Brain microvascular endothelial cell (primary cell): ENCODE measurements around the gene EPHA3.
"Not testable (repeated sequence)": the region's sequence is repeated elsewhere in the genome, so short reads cannot be mapped to it uniquely, and the experiment has no call there.

Source experiments
- DNase-seq: peaks from one replicate; pipeline ENCODE4 v3.0.0-alpha.2; 2020
- H3K27ac ChIP-seq: fragments of 250-450 bp; sonication (Bioruptor Pico); 2 replicates; pipeline ENCODE4 v1.5.1; 2020; ENCODE audit warnings: mild to moderate bottlenecking, moderate library complexity
- H3K27me3 ChIP-seq: fragments of 250-450 bp; sonication (Bioruptor Pico); replicated peaks from 2 replicates; pipeline ENCODE4 v1.5.1; 2020; ENCODE audit warnings: mild to moderate bottlenecking
- H3K36me3 ChIP-seq: fragments of 250-450 bp; sonication (Bioruptor Pico); replicated peaks from 2 replicates; pipeline ENCODE4 v1.5.1; 2020; ENCODE audit warnings: mild to moderate bottlenecking
- H3K4me3 ChIP-seq: 2 replicates; pipeline ENCODE4 v1.5.1; 2011; ENCODE audit warnings: low read depth, mild to moderate bottlenecking, control low read depth, low read length, moderate library complexity
- CTCF ChIP-seq: IDR thresholded peaks from 2 replicates; pipeline ENCODE4 v1.5.1; 2011; ENCODE audit warnings: low read depth, mild to moderate bottlenecking, moderate library complexity, low read length, control low read depth, inconsistent platforms; ENCODE audit errors: missing control alignments
- in situ Hi-C: cut with HindIII; loops from 2 replicates; pipeline ENCODE4 v1.10.0; 2017; ENCODE audit warnings: low sequenced_read_pairs, low pct_ligation_motif_present

The EPHA3 gene

GRCh38 chr3:89340408-89340807 is 233.0 kb downstream of the EPHA3 start:
- DNase-seq: no peak
- no peak for TF ChIP-seq CTCF
- in situ Hi-C loops: no loop called here

GRCh38 chr3:89344076-89344475 is 236.7 kb downstream of the EPHA3 start:
- no peak overlapping the region for H3K27ac ChIP-seq
- no peak for TF ChIP-seq CTCF
- in situ Hi-C loops: no loop called here
- H3K36me3 ChIP-seq: no peaks in the 10 kb centered on the region
- DNase-seq: no peak
- no peak overlapping the region for H3K4me3 ChIP-seq
- H3K27me3 ChIP-seq: no peaks in the 10 kb centered on the region

More at GRCh38 chr3:89340408-89340807, 233.0 kb downstream of the EPHA3 start:
- no peak overlapping the region for H3K27ac ChIP-seq
- H3K4me3 ChIP-seq: no peak overlapping the region
- no peaks in the 10 kb centered on the region for H3K27me3 ChIP-seq
- no peaks in the 10 kb centered on the region for H3K36me3 ChIP-seq

GRCh38 chr3:89350935-89351334 is 243.5 kb downstream of the EPHA3 start:
- H3K27me3 ChIP-seq, H3K36me3 ChIP-seq, in situ Hi-C loops, DNase-seq, H3K27ac ChIP-seq, H3K4me3 ChIP-seq: not testable (repeated sequence)

- Histone ChIP-seq H3K27ac (no peak overlapping the region), H3K27me3 (no peaks in the 10 kb centered on the region), H3K4me3 (no peak overlapping the region), H3K36me3 (no peaks in the 10 kb centered on the region)
- in situ Hi-C loops: no loop called here
- TF ChIP-seq CTCF: no peak
- no peak for DNase-seq
These were observed 246.0 kb downstream of the EPHA3 start for GRCh38 chr3:89353465-89353864.

- in situ Hi-C loops: no loop called here
These were observed 250.9 kb downstream of the EPHA3 start for GRCh38 chr3:89358281-89358680.

GRCh38 chr3:89360156-89360555 is 252.7 kb downstream of the EPHA3 start:
- H3K4me3 ChIP-seq: no peak overlapping the region
- in situ Hi-C loops: no loop called here
- no peaks in the 10 kb centered on the region for H3K36me3 ChIP-seq
- no peak overlapping the region for H3K27ac ChIP-seq
- no peak for TF ChIP-seq CTCF
- peak; percentile 9 for DNase-seq
- H3K27me3 ChIP-seq: no peaks in the 10 kb centered on the region

More at GRCh38 chr3:89358281-89358680, 250.9 kb downstream of the EPHA3 start:
- no peak overlapping the region for H3K4me3 ChIP-seq
- no peak overlapping the region for H3K27ac ChIP-seq
- DNase-seq: no peak
- no peak for TF ChIP-seq CTCF
- H3K36me3 ChIP-seq: no peaks in the 10 kb centered on the region
- no peaks in the 10 kb centered on the region for H3K27me3 ChIP-seq
